22Rv1 (cell line): Measurements from ENCODE around the gene DAGLA.

Experiments
- H3K27ac ChIP-seq: fragments of 450-650 bp; 2 replicates; pipeline ENCODE4 v1.5.1; 2017
- CTCF ChIP-seq: fragments of 450-650 bp; IDR thresholded peaks from 2 replicates; pipeline ENCODE4 v1.5.1; 2017; ENCODE audit warnings: mild to moderate bottlenecking
- ZFX ChIP-seq: fragments of 450-650 bp; IDR thresholded peaks from 2 replicates; pipeline ENCODE4 v1.6.1; 2017; ENCODE audit warnings: antibody characterized with exemption, borderline replicate concordance

DAGLA gene

DNA sequence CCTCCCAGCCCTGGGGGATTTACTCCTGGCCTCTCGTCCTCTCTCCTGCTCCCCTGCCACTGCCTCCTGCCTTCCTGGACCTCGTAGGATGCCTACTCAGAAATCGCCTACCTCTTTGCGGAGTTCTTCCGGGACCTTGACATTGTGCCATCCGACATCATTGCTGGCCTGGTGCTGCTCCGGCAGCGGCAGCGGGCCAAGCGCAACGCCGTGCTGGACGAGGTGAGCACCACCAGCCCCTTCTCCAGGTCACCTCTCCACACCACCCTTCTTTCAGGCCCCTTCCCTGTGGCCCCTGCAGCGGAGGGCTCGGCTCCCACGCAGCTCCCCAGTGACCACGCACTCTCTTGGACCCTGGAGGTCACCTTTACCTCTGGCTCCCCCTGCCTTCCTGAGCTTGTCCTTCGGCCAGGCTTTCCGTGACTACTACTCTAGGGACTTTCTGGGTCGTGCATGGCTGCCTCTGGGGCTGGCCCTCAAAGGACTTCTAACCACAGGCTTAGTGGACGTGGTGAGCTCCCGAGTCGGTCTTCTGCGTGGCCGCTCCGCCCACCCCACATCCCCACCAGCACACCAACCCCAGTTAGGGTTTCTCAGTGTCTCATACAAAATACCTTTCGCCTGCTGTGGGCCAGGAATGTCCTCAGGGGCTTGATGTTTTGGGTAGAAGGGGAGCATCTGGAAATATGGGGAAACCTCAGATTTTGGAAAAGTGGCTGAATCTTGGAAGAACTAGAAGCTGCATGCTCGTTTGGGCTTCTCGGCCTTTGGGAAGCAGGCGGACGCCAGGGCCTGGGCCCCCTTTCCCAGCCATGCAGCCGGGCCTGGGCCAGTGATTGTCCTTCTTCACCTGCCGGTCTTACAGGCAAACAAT lies 48.1 kb downstream of the DAGLA start:
- TF ChIP-seq CTCF (no peak), ZFX (no peak)

DNA sequence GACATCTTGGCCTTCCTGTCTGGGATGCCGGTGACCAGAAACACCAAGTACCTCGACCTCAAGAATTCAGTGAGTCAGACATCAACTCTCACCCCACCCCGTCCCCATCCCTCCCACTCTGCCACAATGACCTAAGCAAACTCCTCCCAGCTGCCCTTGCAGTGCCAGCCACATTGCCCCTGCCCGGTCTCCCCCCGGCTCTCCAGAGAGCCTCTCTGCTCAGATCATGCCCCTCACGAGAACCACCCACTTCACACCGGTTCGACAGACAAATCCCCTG lies 48.7 kb downstream of the DAGLA start:
- TF ChIP-seq ZFX = no peak
- TF ChIP-seq CTCF = no peak
- no peak overlapping the region for H3K27ac ChIP-seq

More for the DNA sequence above, 48.1 kb downstream of the DAGLA start:
- no peak overlapping the region for H3K27ac ChIP-seq

DNA sequence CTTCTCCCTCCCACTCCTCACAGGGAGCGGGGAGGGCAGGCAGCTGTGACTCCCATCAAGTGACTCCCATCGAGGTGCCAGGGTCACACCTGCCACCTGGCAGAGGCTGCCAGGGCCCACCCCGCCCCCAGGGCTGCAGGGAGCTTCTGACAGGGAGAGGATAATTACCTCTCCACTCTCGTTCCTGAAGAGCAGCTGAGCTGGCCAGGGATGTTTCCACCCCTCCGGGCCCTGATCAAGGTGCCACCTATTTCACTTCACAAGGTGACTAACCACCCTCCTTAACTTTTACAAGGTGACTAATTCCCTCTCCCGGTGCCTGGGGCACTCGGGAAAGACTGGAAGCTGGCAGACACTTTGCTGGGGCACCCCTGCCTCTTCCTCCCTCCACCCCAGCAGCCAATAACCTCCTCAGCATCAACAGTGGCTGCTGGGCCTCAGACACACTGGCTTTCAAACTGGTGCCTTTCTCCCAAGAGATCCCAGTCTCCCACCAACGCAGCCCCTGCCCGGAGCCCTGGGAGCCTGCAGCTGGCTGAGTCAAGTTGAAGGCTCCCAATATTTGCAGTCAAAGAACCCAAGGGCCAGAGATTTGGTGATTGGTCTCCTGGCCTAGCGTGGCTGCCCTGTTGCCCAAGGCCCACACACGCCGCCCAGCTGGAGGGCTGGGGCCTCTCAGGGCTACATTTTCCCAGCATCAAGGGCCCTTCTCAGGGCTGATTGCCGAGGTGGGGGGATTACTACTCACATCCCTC lies 50.2 kb downstream of the DAGLA start:
- no peak overlapping the region for H3K27ac ChIP-seq
- TF ChIP-seq ZFX (no peak), CTCF (no peak)

- TF ChIP-seq CTCF = no peak
- TF ChIP-seq ZFX = no peak
- H3K27ac ChIP-seq = no peak overlapping the region
Measured at GRCh38 chr11:61731211-61731951, 51.2 kb downstream of the DAGLA start.

DNA sequence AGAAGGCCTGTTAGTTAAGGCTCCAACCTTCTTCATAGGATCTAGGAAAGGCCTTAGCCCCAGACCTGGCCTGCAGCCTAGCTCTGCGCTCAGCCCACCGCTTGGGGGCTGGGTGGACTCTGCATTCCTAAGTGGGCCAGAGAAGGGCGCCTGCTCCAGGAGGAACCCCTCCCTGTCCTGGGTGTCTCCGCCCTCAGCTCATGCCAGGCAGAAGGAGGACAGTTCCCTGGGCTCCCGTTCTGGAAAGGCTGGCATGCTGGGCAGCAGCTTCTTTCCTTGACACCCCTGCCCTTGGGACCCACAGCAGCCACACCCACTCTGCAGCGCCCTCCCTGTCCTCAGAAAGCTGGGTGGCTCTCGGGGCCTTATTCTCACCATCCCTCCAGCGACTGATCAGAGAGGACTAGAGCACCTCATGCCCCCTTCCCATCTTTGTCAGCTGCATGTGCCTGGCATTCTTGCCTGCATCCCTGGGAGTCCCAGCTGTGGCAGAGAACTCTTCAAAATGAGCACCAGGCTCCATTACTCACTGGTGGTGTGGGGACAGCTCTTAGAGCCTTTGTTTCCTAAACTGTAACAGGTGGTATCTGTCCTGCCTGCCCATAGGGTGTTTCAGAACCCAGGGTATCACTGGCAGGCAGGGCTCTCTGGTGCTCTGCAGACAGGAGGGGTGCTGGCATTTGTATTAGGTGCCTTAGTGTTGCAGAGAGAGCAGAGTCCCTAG lies 51.9 kb downstream of the DAGLA start:
- TF ChIP-seq CTCF (no peak), ZFX (no peak)
- H3K27ac ChIP-seq = no peak overlapping the region

GRCh38 chr11:61732705-61733104 lies 52.5 kb downstream of the DAGLA start:
- TF ChIP-seq CTCF (no peak), ZFX (no peak)
- no peak overlapping the region for H3K27ac ChIP-seq
